Ovary (tissue), 9 donors: ENCODE data around the gene FGFR3. TPM values are rescaled to one million over a fixed set of nuclear protein-coding genes. Genes with fewer than 3 reads are reported as not detected.

Experiments
- DNase-seq, 5 donors: peaks; one replicate each; pipeline ENCODE4 v3.0.0-alpha.2; 2019 to 2020
- H3K27ac ChIP-seq, 2 donors: fragments of 200-600 bp; one replicate each; pipeline versions ENCODE4 v1.5.1 to v1.8.0; 2019 to 2022
- H3K27me3 ChIP-seq: fragments of 200-600 bp; one replicate; pipeline ENCODE4 v1.8.0; 2022
- H3K36me3 ChIP-seq: fragments of 200-600 bp; sonication (generic); one replicate; pipeline ENCODE4 v1.5.1; 2019
- H3K4me1 ChIP-seq: one replicate; pipeline ENCODE4 v1.8.1; 2013; ENCODE audit warnings: mild to moderate bottlenecking, moderate library complexity; ENCODE audit not compliant: insufficient read depth
- H3K4me3 ChIP-seq: fragments of 200-600 bp; sonication (generic); one replicate; pipeline ENCODE4 v1.5.1; 2017
- H3K9me3 ChIP-seq, 2 donors: fragments of 200-600 bp in 1 of 2; sonication (generic) in 1 of 2; one replicate each; pipeline versions ENCODE4 v1.5.1 to v1.8.1; 2013 to 2019; ENCODE audit warnings: mild to moderate bottlenecking in 1 of 2, moderate library complexity in 1 of 2
- EP300 ChIP-seq: sonication (generic); formaldehyde crosslinking; IDR thresholded peaks from one replicate; pipeline ENCODE4 v1.6.1; 2017; ENCODE audit warnings: antibody characterized with exemption
- POLR2A ChIP-seq: fragments of 450-650 bp; IDR thresholded peaks from one replicate; pipeline ENCODE4 v1.6.1; 2017; ENCODE audit warnings: antibody characterized with exemption, mild to moderate bottlenecking, moderate library complexity
- WGBS, 3 donors: extraction: QIAGEN DNeasy Blood & Tissue Kit in 1 of 3; methylation state at CpG; one replicate each; pipeline versions ENCODE4 v1.1.5 to v1.1.7; 2013 to 2017; 5-methylcytosine and 5-hydroxymethylcytosine counted together
- intact Hi-C, 4 donors: fragments of 100-400 bp; cut with DNase I; formaldehyde crosslinking; loops; one replicate each; pipeline versions ENCODE4 v1.11.0 to v1.15.1; 2022 to 2023
- polyA plus RNA-seq, 2 donors: library from polyadenylated mRNA; stranded (reverse); fragments of 200-250 nt in 1 of 2; fragments of 350-450 nt in 1 of 2; fragmentation: Illumina TruSeq in 1 of 2; extraction: RNeasy Lipid Tissue Mini Kit (QIAGEN cat#74804) in 1 of 2; gene quantifications; one replicate each; pipeline ENCODE4 v1.2.3, GENCODE V29; 2013 to 2014
- total RNA-seq, 7 donors: library from RNA; depleted of rRNA in 2 of 7; stranded (reverse); fragments of >200 nt in 2 of 7; fragmentation: NEBNext Ultra II Directional in 3 of 7; extraction: Animal tissue kit (Norgen Biotek cat#: 25700) in 3 of 7; gene quantifications; one replicate each; pipeline versions ENCODE4 v1.1.0 to v1.2.4, GENCODE V29; 2016 to 2023
- TF ChIP-seq, protein P1 (sequence below), 3 donors: fragments of 450-650 bp in 2 of 3; fragments of 200-600 bp in 1 of 3; IDR thresholded peaks; one replicate each; pipeline versions ENCODE4 v1.5.1 to v1.8.0; 2016 to 2022; ENCODE audit warnings: antibody characterized with exemption in 3 of 3, mild to moderate bottlenecking in 1 of 3
- donor health status: DM: no; HTN: no; CAD: no; lungs with moderate emphysema.
- donor health status: DM: no; HTN: no; CAD: no.
- donor health status: Bipolar disorder and iron deficiency.
- donor health status: DM: yes; HTN: yes; CAD: no.
- donor health status: DM: no; HTN: no; CAD: no.
- donor health status: DM: yes; HTN: yes; CAD: no.

The FGFR3 gene
- total and polyA plus RNA-seq, 9 donors, result 0.12 to 9.2 (median 0.57) TPM

DNA sequence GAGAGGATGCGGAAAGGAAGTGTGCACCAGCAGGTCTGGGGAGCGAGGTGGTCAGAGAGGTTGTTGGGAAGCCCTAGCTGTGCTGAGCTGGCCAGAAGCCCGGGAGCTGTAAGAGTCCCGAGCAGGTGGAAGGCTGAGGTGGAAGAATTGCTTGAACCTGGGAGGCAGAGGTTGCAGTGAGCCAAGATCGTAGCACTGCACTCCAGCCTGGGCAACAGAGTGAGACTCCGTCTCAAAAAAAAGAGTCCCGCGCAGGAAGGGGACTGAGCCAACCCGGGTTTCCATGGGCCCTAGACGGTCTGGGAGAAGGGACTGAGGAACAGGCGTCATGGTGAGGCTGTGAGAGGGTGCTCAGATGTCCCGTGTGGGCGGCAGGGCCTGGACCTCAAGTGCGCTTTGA is 12.7 kb upstream of the FGFR3 start:
- 81 to 88% (median 88%) methylated on average over 14 of the region's 14 CpGs for WGBS, 3 donors
- no peak overlapping the region for H3K4me3 ChIP-seq
- H3K4me1 ChIP-seq, result no peaks in the 10 kb centered on the region

DNA sequence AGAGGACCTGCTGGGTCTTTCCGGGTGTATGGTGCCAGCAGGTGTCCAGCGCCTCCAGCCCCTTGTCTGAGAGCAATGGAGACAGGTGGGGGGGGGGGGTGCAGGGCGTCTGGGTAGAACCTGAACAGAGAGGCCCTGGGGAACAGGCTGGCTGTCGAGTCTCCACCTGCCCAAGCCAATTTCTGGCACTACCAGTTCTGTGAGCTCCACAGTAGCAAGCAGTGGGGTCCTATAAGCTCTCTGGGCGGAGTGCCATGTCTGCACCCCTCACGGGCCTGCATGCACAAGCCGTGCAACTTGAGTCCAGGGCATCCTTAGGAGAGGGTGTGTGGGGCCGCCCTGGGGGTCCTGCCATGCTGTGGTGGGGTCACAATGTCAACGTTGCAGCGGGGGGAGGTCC is 10.1 kb upstream of the FGFR3 start:
- WGBS, 3 donors, result 77 to 86% (median 81%) methylated on average over 9 to 10 of the region's 10 CpGs

More for the DNA sequence above, 12.7 kb upstream of the FGFR3 start:
- intact Hi-C loops, result no loop called here
- Histone ChIP-seq H3K9me3 (no peaks in the 10 kb centered on the region), H3K36me3 (no peaks in the 10 kb centered on the region), H3K27ac (no peak overlapping the region), H3K27me3 (no peaks in the 10 kb centered on the region)
- DNase-seq, result no peak
- TF ChIP-seq, protein P1, sequence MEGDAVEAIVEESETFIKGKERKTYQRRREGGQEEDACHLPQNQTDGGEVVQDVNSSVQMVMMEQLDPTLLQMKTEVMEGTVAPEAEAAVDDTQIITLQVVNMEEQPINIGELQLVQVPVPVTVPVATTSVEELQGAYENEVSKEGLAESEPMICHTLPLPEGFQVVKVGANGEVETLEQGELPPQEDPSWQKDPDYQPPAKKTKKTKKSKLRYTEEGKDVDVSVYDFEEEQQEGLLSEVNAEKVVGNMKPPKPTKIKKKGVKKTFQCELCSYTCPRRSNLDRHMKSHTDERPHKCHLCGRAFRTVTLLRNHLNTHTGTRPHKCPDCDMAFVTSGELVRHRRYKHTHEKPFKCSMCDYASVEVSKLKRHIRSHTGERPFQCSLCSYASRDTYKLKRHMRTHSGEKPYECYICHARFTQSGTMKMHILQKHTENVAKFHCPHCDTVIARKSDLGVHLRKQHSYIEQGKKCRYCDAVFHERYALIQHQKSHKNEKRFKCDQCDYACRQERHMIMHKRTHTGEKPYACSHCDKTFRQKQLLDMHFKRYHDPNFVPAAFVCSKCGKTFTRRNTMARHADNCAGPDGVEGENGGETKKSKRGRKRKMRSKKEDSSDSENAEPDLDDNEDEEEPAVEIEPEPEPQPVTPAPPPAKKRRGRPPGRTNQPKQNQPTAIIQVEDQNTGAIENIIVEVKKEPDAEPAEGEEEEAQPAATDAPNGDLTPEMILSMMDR (IDR thresholded peaks at IDR 0.05), result no peak
- no peak for TF ChIP-seq POLR2A
- TF ChIP-seq EP300, result no peak

DNA sequence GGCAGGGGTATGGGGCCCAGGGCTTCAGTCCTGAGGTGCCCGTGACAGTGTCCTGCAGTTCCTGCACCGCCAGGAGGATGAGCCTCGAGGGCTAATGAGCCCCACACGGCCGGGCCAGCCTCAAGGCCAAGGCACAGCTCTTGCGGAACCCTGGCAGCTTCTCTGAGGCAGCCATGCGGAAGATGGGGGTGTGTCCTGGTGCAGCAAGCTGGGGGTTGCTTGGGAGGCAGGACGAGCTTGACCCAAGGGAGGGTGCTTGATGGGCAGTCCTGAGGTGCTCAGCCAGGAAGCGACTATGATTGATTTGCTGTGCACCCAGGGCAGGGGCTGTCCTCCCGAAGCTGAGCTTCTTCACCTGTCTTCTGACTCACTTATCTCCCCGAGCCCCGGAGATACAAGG is 9.1 kb upstream of the FGFR3 start:
- Histone ChIP-seq H3K27me3 (no peaks in the 10 kb centered on the region), H3K27ac (no peak overlapping the region), H3K9me3 (no peaks in the 10 kb centered on the region), H3K4me3 (no peak overlapping the region), H3K36me3 (no peaks in the 10 kb centered on the region), H3K4me1 (no peaks in the 10 kb centered on the region)
- TF ChIP-seq POLR2A (no peak), EP300 (no peak)
- TF ChIP-seq, protein P1 (IDR thresholded peaks at IDR 0.05), result no peak
- intact Hi-C loops, result no loop called here
- WGBS, 3 donors, result 45 to 50% (median 46%) methylated on average over 12 of the region's 12 CpGs
- no peak for DNase-seq

More for the DNA sequence above, 10.1 kb upstream of the FGFR3 start:
- Histone ChIP-seq H3K9me3 (no peaks in the 10 kb centered on the region), H3K4me3 (no peak overlapping the region), H3K27me3 (no peaks in the 10 kb centered on the region), H3K27ac (no peak overlapping the region), H3K4me1 (no peaks in the 10 kb centered on the region), H3K36me3 (no peaks in the 10 kb centered on the region)
- TF ChIP-seq, protein P1 (IDR thresholded peaks at IDR 0.05), result no peak
- no peak for TF ChIP-seq EP300
- no peak for TF ChIP-seq POLR2A
- no peak for DNase-seq
- intact Hi-C loops, result no loop called here

DNA sequence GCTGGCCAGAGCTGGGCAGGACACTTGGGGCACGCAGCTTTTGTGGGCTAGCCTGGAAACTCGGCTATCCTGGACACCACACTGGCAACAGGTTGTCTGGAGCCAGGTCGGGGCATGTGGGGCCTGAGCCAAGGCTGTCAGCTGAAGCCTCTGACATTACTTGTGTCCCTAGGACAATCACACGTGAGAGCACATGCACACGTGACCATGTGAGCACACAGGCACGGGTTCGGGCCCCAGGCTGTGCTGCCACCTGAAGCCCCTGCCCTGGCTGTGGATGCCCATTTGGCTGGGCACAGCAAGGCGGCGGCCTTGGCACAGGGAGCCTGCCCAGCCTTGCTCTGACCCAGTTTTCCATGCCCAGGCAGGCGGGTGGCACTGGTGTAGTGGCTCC is 8.7 kb upstream of the FGFR3 start:
- Histone ChIP-seq H3K27me3 (no peaks in the 10 kb centered on the region), H3K36me3 (no peaks in the 10 kb centered on the region), H3K4me1 (no peaks in the 10 kb centered on the region), H3K9me3 (no peaks in the 10 kb centered on the region), H3K27ac (no peak overlapping the region), H3K4me3 (no peak overlapping the region)
- 78 to 79% (median 79%) methylated on average over 10 of the region's 10 CpGs for WGBS, 3 donors
- intact Hi-C loops, result no loop called here
- TF ChIP-seq EP300 (no peak), POLR2A (no peak)
- TF ChIP-seq, protein P1 (IDR thresholded peaks at IDR 0.05), result no peak
- DNase-seq, result no peak
